IMR-90 (cell line): Measurements from ENCODE around the gene C6orf52. TPM values are rescaled to one million over a fixed set of nuclear protein-coding genes. Genes with fewer than 3 reads are reported as not detected.

Experiments
- ATAC-seq: fragments of 200-7000 bp; cut with Tn5 transposase; 2 replicates; pipeline ENCODE4 v1.9.1; 2020; ENCODE audit warnings: low read depth, mild to moderate bottlenecking, moderate library complexity
- BruUV-seq: library from RNA; stranded (reverse); fragments of 400-500 nt; replicated peaks from 2 replicates; lab custom pipeline; 2021; lab: Mats Ljungman, UMichigan
- CTCF ChIA-PET: fragments of 300-600 bp; formaldehyde crosslinking; extraction: SDS; loops from one replicate; lab custom pipeline; 2021; ENCODE audit warnings: antibody characterized with exemption; lab: Yijun Ruan, JAX
- POLR2A ChIA-PET: fragments of 300-600 bp; sonication (Branson Sonifier 250); formaldehyde crosslinking; loops from one replicate; lab custom pipeline; 2022; ENCODE audit warnings: antibody characterized with exemption; ENCODE audit not compliant: unreplicated experiment; lab: Charles Lee
- DNase-seq: peaks from one replicate; pipeline ENCODE4 v3.0.0; 2013
- H2AFZ ChIP-seq: replicated peaks from 2 replicates; pipeline ENCODE3; 2013; ENCODE audit warnings: low read length, mild to moderate bottlenecking; ENCODE audit not compliant: poor library complexity
- H2AK5ac ChIP-seq: 2 replicates; pipeline ENCODE4 v1.6.1; 2013; ENCODE audit warnings: low read depth, low read length, inconsistent platforms
- H2AK9ac ChIP-seq: replicated peaks from 2 replicates; pipeline ENCODE3; 2013; ENCODE audit warnings: mild to moderate bottlenecking, low read depth, low read length, moderate library complexity; ENCODE audit not compliant: poor library complexity
- H2BK120ac ChIP-seq: 2 replicates; pipeline ENCODE4 v1.6.1; 2013; ENCODE audit warnings: low read depth, low read length, inconsistent platforms
- H2BK15ac ChIP-seq: 3 replicates; pipeline ENCODE4 v1.6.1; 2013; ENCODE audit warnings: low read depth, low read length, inconsistent platforms
- H2BK20ac ChIP-seq: 2 replicates; pipeline ENCODE4 v1.6.1; 2013; ENCODE audit warnings: low read depth, mild to moderate bottlenecking, inconsistent platforms, low read length, moderate library complexity
- H2BK5ac ChIP-seq: 2 replicates; pipeline ENCODE4 v1.6.1; 2013; ENCODE audit warnings: mild to moderate bottlenecking, low read depth, low read length, inconsistent platforms; ENCODE audit not compliant: poor library complexity, severe bottlenecking
- H3K14ac ChIP-seq: replicated peaks from 2 replicates; pipeline ENCODE4 v1.6.1; 2013; ENCODE audit warnings: low read depth, low read length, inconsistent platforms
- H3K18ac ChIP-seq: 2 replicates; pipeline ENCODE4 v1.6.1; 2013; ENCODE audit warnings: low read depth, low read length, control low read depth
- H3K23ac ChIP-seq: 2 replicates; pipeline ENCODE4 v1.6.1; 2013; ENCODE audit warnings: low read depth, low read length, inconsistent platforms
- H3K27ac ChIP-seq: 2 replicates; pipeline ENCODE4 v1.5.1; 2013; ENCODE audit warnings: mild to moderate bottlenecking, control low read depth, low read length; ENCODE audit not compliant: insufficient read depth
- H3K27me3 ChIP-seq: 2 replicates; pipeline ENCODE4 v1.6.1; 2013; ENCODE audit warnings: low read length; ENCODE audit not compliant: control insufficient read depth, insufficient read depth
- H3K36me3 ChIP-seq: 2 replicates; pipeline ENCODE4 v1.6.1; 2013; ENCODE audit warnings: low read length, mixed read lengths; ENCODE audit not compliant: control insufficient read depth, insufficient read depth
- H3K4ac ChIP-seq: 2 replicates; pipeline ENCODE4 v1.6.1; 2013; ENCODE audit warnings: low read depth, low read length, inconsistent platforms
- H3K4me1 ChIP-seq: 2 replicates; pipeline ENCODE4 v1.6.1; 2013; ENCODE audit warnings: low read length, mixed read lengths; ENCODE audit not compliant: control insufficient read depth, insufficient read depth
- H3K4me2 ChIP-seq: 2 replicates; pipeline ENCODE4 v1.6.1; 2013; ENCODE audit warnings: low read depth, mild to moderate bottlenecking, control low read depth, low read length, moderate library complexity
- H3K4me3 ChIP-seq: 2 replicates; pipeline ENCODE4 v1.5.1; 2013; ENCODE audit warnings: low read depth, mild to moderate bottlenecking, control low read depth, low read length, moderate library complexity; ENCODE audit not compliant: insufficient read depth
- H3K56ac ChIP-seq: 2 replicates; pipeline ENCODE4 v1.6.1; 2013; ENCODE audit warnings: low read length, inconsistent platforms; ENCODE audit not compliant: insufficient read depth; ENCODE audit errors: extremely low read depth
- H3K79me1 ChIP-seq, 2 experiments: 2 replicates each; pipeline ENCODE4 v1.6.1; 2013; ENCODE audit warnings: low read length in 2 of 2, inconsistent platforms in 1 of 2, low read depth in 1 of 2
- H3K9ac ChIP-seq: 2 replicates; pipeline ENCODE4 v1.6.1; 2013; ENCODE audit warnings: low read depth, low read length, control low read depth
- H3K9me1 ChIP-seq: 2 replicates; pipeline ENCODE4 v1.6.1; 2013; ENCODE audit warnings: low read length, inconsistent platforms; ENCODE audit not compliant: insufficient read depth
- H3K9me3 ChIP-seq: 2 replicates; pipeline ENCODE4 v1.6.1; 2013; ENCODE audit warnings: low read length; ENCODE audit not compliant: control insufficient read depth, insufficient read depth
- H4K20me1 ChIP-seq: 2 replicates; pipeline ENCODE4 v1.6.1; 2013; ENCODE audit warnings: low read length, inconsistent platforms; ENCODE audit not compliant: insufficient read depth
- H4K5ac ChIP-seq: 2 replicates; pipeline ENCODE4 v1.6.1; 2013; ENCODE audit warnings: mild to moderate bottlenecking, low read depth, low read length, control low read depth
- H4K8ac ChIP-seq, 2 experiments: 2 replicates each; pipeline ENCODE4 v1.6.1; 2013; ENCODE audit warnings: low read depth in 2 of 2, low read length in 2 of 2, control low read depth in 1 of 2, inconsistent platforms in 1 of 2
- H4K91ac ChIP-seq: 2 replicates; pipeline ENCODE4 v1.6.1; 2013; ENCODE audit warnings: low read depth, low read length, inconsistent platforms; ENCODE audit not compliant: insufficient read depth
- CHD1 ChIP-seq: IDR thresholded peaks from 2 replicates; pipeline ENCODE4 v1.6.1; 2012; ENCODE audit warnings: low read depth, low read length, improper control_type of control experiment
- NFE2L2 ChIP-seq: fragments of 150-350 bp; IDR thresholded peaks from 2 replicates; pipeline ENCODE4 v1.6.1; 2016; ENCODE audit warnings: low read depth, mild to moderate bottlenecking, low read length
- RAD21 ChIP-seq: IDR thresholded peaks from 2 replicates; pipeline ENCODE4 v1.6.1; 2012; ENCODE audit warnings: low read length, improper control_type of control experiment
- SMC3 ChIP-seq: fragments of 150-350 bp; IDR thresholded peaks from 2 replicates; pipeline ENCODE4 v1.6.1; 2016; ENCODE audit warnings: low read depth, mild to moderate bottlenecking, antibody characterized with exemption, low read length, moderate library complexity
- WGBS, 2 experiments: methylation state at CpG; one replicate each; pipeline versions ENCODE4 v1.1.5 to v1.1.7; 2013; ENCODE audit warnings: missing lambda C conversion rate in 2 of 2; ENCODE audit not compliant: insufficient read length in 1 of 2; ENCODE audit errors: extremely low coverage in 2 of 2; 5-methylcytosine and 5-hydroxymethylcytosine counted together
- dilution Hi-C: fragments of 300-500 bp; cut with HindIII; formaldehyde crosslinking; loops from one replicate; pipeline ENCODE4 v1.14.3; 2018; ENCODE audit warnings: low sequenced_read_pairs; ENCODE audit not compliant: unreplicated experiment
- in situ Hi-C: fragments of 300-500 bp; cut with MboI; formaldehyde crosslinking; loops from 3 replicates; pipeline ENCODE4 v1.14.3; 2019; ENCODE audit warnings: low sequenced_read_pairs, inconsistent platforms, mixed read lengths
- intact Hi-C: fragments of 100-400 bp; cut with micrococcal nuclease; formaldehyde crosslinking; loops from 2 replicates; pipeline ENCODE4 v1.10.0; 2022
- polyA plus RNA-seq, 3 experiments: library from polyadenylated mRNA; depleted of rRNA; stranded (reverse); fragments of >200 nt; gene quantifications; 2 replicates each; pipeline ENCODE4 v1.2.3, GENCODE V29; 2012; ENCODE audit warnings: low replicate concordance in 1 of 3
- total RNA-seq: library from RNA; depleted of rRNA; stranded (reverse); fragments of >200 nt; gene quantifications from 2 replicates; pipeline ENCODE4 v1.2.3, GENCODE V29; 2012
- TF ChIP-seq, protein P1 (sequence below): fragments of 150-350 bp; IDR thresholded peaks from 2 replicates; pipeline ENCODE4 v1.6.1; 2017; ENCODE audit warnings: mild to moderate bottlenecking, antibody characterized with exemption, low read length, low read depth
- TF ChIP-seq, protein P2 (sequence below): fragments of 150-350 bp; IDR thresholded peaks from 2 replicates; pipeline ENCODE4 v1.6.1; 2016; ENCODE audit warnings: low read depth, mild to moderate bottlenecking, low read length, moderate library complexity, borderline replicate concordance

C6orf52 gene
- total and polyA plus RNA-seq, 2 of the 4 experiments (the other 2 are of a cell fraction): 0.31 TPM; not detected in 1

DNA sequence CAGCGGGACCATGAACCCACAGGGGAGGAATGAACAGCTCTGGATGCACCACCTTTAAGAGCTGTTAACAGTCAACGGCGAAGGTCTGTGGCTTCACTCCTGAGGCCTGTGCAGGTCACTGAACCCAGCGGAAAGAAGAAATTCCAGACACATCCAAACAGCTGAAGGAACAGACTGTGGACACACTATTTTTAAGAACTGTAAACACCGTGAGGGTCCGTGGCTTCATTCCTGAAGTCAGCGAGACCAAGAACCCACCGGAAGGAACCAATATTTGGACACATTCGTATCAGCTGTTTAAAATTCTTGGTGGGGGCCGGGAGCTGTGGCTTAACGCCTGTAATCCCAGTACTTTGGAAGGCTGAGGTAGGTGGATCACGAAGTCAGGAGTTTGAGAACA is 47.8 kb upstream of the C6orf52 start:
- H3K9me3 ChIP-seq: no peaks in the 10 kb centered on the region
- H3K4me3 ChIP-seq: no peak overlapping the region
- H2BK120ac ChIP-seq: no peak overlapping the region
- H2BK20ac ChIP-seq: no peak overlapping the region
- 100% methylated on average over 8 of the region's 12 CpGs; no CpG with 5 or more reads in 1 of the 2 experiments for WGBS, 2 experiments
- peaks cover 8% of the 10 kb centered on the region; the same call in 1 of the 2 replicates for H3K36me3 ChIP-seq
- H4K8ac ChIP-seq: no peak overlapping the region
- H3K27ac ChIP-seq: no peak overlapping the region
- no peak overlapping the region for H3K4ac ChIP-seq
- H2AFZ ChIP-seq: no peak overlapping the region
- no peak overlapping the region for H3K23ac ChIP-seq
- TF ChIP-seq, protein P1, sequence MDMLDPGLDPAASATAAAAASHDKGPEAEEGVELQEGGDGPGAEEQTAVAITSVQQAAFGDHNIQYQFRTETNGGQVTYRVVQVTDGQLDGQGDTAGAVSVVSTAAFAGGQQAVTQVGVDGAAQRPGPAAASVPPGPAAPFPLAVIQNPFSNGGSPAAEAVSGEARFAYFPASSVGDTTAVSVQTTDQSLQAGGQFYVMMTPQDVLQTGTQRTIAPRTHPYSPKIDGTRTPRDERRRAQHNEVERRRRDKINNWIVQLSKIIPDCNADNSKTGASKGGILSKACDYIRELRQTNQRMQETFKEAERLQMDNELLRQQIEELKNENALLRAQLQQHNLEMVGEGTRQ: no peak
- TF ChIP-seq NFE2L2: no peak
- TF ChIP-seq, protein P2, sequence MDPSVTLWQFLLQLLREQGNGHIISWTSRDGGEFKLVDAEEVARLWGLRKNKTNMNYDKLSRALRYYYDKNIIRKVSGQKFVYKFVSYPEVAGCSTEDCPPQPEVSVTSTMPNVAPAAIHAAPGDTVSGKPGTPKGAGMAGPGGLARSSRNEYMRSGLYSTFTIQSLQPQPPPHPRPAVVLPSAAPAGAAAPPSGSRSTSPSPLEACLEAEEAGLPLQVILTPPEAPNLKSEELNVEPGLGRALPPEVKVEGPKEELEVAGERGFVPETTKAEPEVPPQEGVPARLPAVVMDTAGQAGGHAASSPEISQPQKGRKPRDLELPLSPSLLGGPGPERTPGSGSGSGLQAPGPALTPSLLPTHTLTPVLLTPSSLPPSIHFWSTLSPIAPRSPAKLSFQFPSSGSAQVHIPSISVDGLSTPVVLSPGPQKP: no peak
- no peak for TF ChIP-seq SMC3
- TF ChIP-seq CHD1: no peak
- TF ChIP-seq RAD21: no peak
- DNase-seq (no peak), ATAC-seq (no peak)
- no peak overlapping the region for H2BK5ac ChIP-seq
- no peak overlapping the region for H4K91ac ChIP-seq
- H3K9ac ChIP-seq: no peak overlapping the region
- no peak overlapping the region for H2AK9ac ChIP-seq
- H3K9me1 ChIP-seq: no peaks in the 10 kb centered on the region; the same call in 1 of the 2 replicates
- intact Hi-C loops: no loop called here
- POLR2A ChIA-PET: no interaction called here
- BruUV-seq: no TSS peak
- H2AK5ac ChIP-seq: no peak overlapping the region
- H4K5ac ChIP-seq: no peak overlapping the region
- no peak overlapping the region for H3K4me2 ChIP-seq
- no peaks in the 10 kb centered on the region for H3K27me3 ChIP-seq
- no peak overlapping the region for H3K14ac ChIP-seq
- dilution Hi-C loops: no loop called here
- H3K18ac ChIP-seq: no peak overlapping the region
- H3K4me1 ChIP-seq: no peaks in the 10 kb centered on the region
- H3K79me1 ChIP-seq: peaks cover 4 to 9% of the 10 kb centered on the region in 2 experiments; a peak in 2 of 4 replicates
- H4K20me1 ChIP-seq: no peaks in the 10 kb centered on the region
- H3K56ac ChIP-seq: no peak overlapping the region
- H2BK15ac ChIP-seq: no peak overlapping the region
- CTCF ChIA-PET: no interaction called here
- in situ Hi-C loops: loop anchor here (25.0 kb wide), 1 partner anchor 1255 kb away; no protein-coding TSS in a partner anchor
